Measurements from ENCODE around the gene PIK3CB. TPM values are rescaled to one million over a fixed set of nuclear protein-coding genes. Genes with fewer than 3 reads are reported as not detected.

Gene PIK3CB
- total and polyA plus RNA-seq, 11 donors: 6.9 to 38.1 (median 29.4) TPM

- ATAC-seq: peak in 3 of 4 donors; percentile 75 to 86 (median 84)
Measured at GRCh38 chr3:138862924-138863775, 28.4 kb upstream of the PIK3CB start.

GRCh38 chr3:138862531-138862923 lies 27.8 kb upstream of the PIK3CB start:
- no peaks in the 10 kb centered on the region for H3K9me3 ChIP-seq
- peak; percentile 46 to 87 (median 67) for ATAC-seq
- H3K27ac ChIP-seq: peak overlapping the region; percentile 14 to 87 (median 65)
- peaks cover 6 to 30% (median 15%) of the 10 kb centered on the region in 12 donors for H3K4me1 ChIP-seq
- peak overlapping the region in 7 of 12 donors; percentile 9 to 37 (median 22) for H3K4me3 ChIP-seq
- no peaks in the 10 kb centered on the region for H3K36me3 ChIP-seq
- WGBS, 4 donors: 49 to 62% (median 54%) methylated on average over 4 of the region's 4 CpGs
- peak in 2 of 5 donors; percentile 22 to 25 for DNase-seq
- TF ChIP-seq POLR2A (IDR thresholded peaks at IDR 0.05) (no peak), CTCF (IDR thresholded peaks at IDR 0.05) (no peak)
- intact Hi-C loops (cut with DNase I): no loop called here
- no peaks in the 10 kb centered on the region for H3K27me3 ChIP-seq

More at GRCh38 chr3:138862924-138863775, 28.4 kb upstream of the PIK3CB start:
- Histone ChIP-seq H3K4me1 (peaks cover 6 to 30% (median 17%) of the 10 kb centered on the region in 12 donors), H3K9me3 (no peaks in the 10 kb centered on the region), H3K36me3 (no peaks in the 10 kb centered on the region), H3K27ac (peak overlapping the region; percentile 14 to 87 (median 65)), H3K27me3 (no peaks in the 10 kb centered on the region), H3K4me3 (peak overlapping the region in 7 of 12 donors; percentile 9 to 37 (median 22))
- WGBS, 4 donors: 35 to 51% (median 41%) methylated on average over 11 of the region's 11 CpGs
- TF ChIP-seq POLR2A (IDR thresholded peaks at IDR 0.05): no peak
- no peak for TF ChIP-seq CTCF (IDR thresholded peaks at IDR 0.05)
- intact Hi-C loops (cut with DNase I): no loop called here
- peak in 2 of 5 donors; percentile 30 to 43 for DNase-seq

GRCh38 chr3:138861798-138862197 lies 27.1 kb upstream of the PIK3CB start:
- H3K4me1 ChIP-seq: peaks cover 6 to 30% (median 15%) of the 10 kb centered on the region in 12 donors
- intact Hi-C loops (cut with DNase I): no loop called here
- no peak overlapping the region for H3K4me3 ChIP-seq
- H3K27ac ChIP-seq: peak overlapping the region in 9 of 12 donors; percentile 31 to 87 (median 70)
- no peaks in the 10 kb centered on the region for H3K27me3 ChIP-seq
- H3K9me3 ChIP-seq: no peaks in the 10 kb centered on the region
- DNase-seq (no peak), ATAC-seq (no peak)
- no peaks in the 10 kb centered on the region for H3K36me3 ChIP-seq
- WGBS, 4 donors: 77 to 96% (median 89%) methylated on average over 5 of the region's 5 CpGs
- no peak for TF ChIP-seq CTCF (IDR thresholded peaks at IDR 0.05)
- TF ChIP-seq POLR2A (IDR thresholded peaks at IDR 0.05): no peak

- DNase-seq (no peak), ATAC-seq (no peak)
- no peak overlapping the region for H3K4me3 ChIP-seq
- peaks cover 0 to 14% (median 3%) of the 10 kb centered on the region in 12 donors for H3K4me1 ChIP-seq
- TF ChIP-seq POLR2A (IDR thresholded peaks at IDR 0.05): no peak
- TF ChIP-seq CTCF (IDR thresholded peaks at IDR 0.05): no peak
- intact Hi-C loops (cut with DNase I): no loop called here
- H3K27ac ChIP-seq: no peak overlapping the region
- H3K9me3 ChIP-seq: no peaks in the 10 kb centered on the region
- no peaks in the 10 kb centered on the region for H3K36me3 ChIP-seq
- WGBS, 4 donors: 90 to 92% (median 91%) methylated on average over 3 of the region's 3 CpGs
- H3K27me3 ChIP-seq: no peaks in the 10 kb centered on the region
Measured at GRCh38 chr3:138856799-138857198, 22.1 kb upstream of the PIK3CB start.

Measured in heart left ventricle (tissue), 16 donors.